ENCODE results near the gene EIF4EBP2. TPM values are rescaled to one million over a fixed set of nuclear protein-coding genes. Genes with fewer than 3 reads are reported as not detected.

The EIF4EBP2 gene
- total and polyA plus RNA-seq, 5 experiments from 2014 or later: 44.8 to 62.4 (median 47.7) TPM

GRCh38 chr10:70476249-70477035 is 72.5 kb downstream of the EIF4EBP2 start:
- Mint-ChIP-seq H3K4me3 (peak overlapping the region in 7 of 10 donors; percentile 58 to 86 (median 84)), H3K4me1 (peaks cover 27 to 52% (median 46%) of the 10 kb centered on the region in 4 donors), H3K27ac (peak overlapping the region in 3 of 10 donors; percentile 9 to 76 (median 46)), H3K36me3 (no peaks in the 10 kb centered on the region), H3K27me3 (peaks cover 0 to 2% (median 0%) of the 10 kb centered on the region in 5 donors), H3K9me3 (no peaks in the 10 kb centered on the region)
- POLR2A ChIA-PET: interaction anchor here (1.4 kb wide), 1 partner anchor 20 kb away, joined by 4 read pairs; no protein-coding TSS in a partner anchor
- ATAC-seq: no peak
- peak in 2 of 10 donors; percentile 8 to 59 for DNase-seq

GRCh38 chr10:70477661-70478162 is 73.8 kb downstream of the EIF4EBP2 start:
- H3K4me1 Mint-ChIP-seq: peaks cover 30 to 60% (median 52%) of the 10 kb centered on the region in 4 donors
- H3K9me3 Mint-ChIP-seq: no peaks in the 10 kb centered on the region
- POLR2A ChIA-PET: interaction anchor here (0.7 to 1.4 kb wide), 3 partner anchors 18 to 74 kb away, joined by 3 to 4 read pairs (median 3); partner anchors contain the start of gene EIF4EBP2
- DNase-seq: peak; percentile 65 to 91 (median 79)
- H3K4me3 Mint-ChIP-seq: peak overlapping the region; percentile 72 to 90 (median 82)
- H3K27me3 Mint-ChIP-seq: peaks cover 0 to 2% (median 0%) of the 10 kb centered on the region in 5 donors
- ATAC-seq: peak; percentile 78 to 85
- H3K27ac Mint-ChIP-seq: peak overlapping the region in 9 of 10 donors; percentile 48 to 94 (median 71)
- no peaks in the 10 kb centered on the region for H3K36me3 Mint-ChIP-seq

Other genes with a start within 250 kb of the EIF4EBP2 start
- 10 to 100 TPM; 91.7 to 94.7 TPM for gene SAR1A, start 233.6 kb upstream of the EIF4EBP2 start, total RNA-seq
- gene SAR1A, start 233.6 kb upstream of the EIF4EBP2 start, polyA plus RNA-seq: 10 to 100 TPM; 18.7 to 37.3 (median 21.5) TPM
- 10 to 100 TPM; 51.0 to 57.4 TPM for gene PPA1, start 170.7 kb upstream of the EIF4EBP2 start, total RNA-seq
- 100 to 1,000 TPM; 137 to 222 (median 154) TPM for gene PPA1, start 170.7 kb upstream of the EIF4EBP2 start, polyA plus RNA-seq
- gene NPFFR1, start 120.1 kb upstream of the EIF4EBP2 start, total RNA-seq: not detected
- not detected for gene NPFFR1, start 120.1 kb upstream of the EIF4EBP2 start, polyA plus RNA-seq
- gene LRRC20, start 21.5 kb upstream of the EIF4EBP2 start, total RNA-seq: 1 to 10 TPM; 1.3 to 1.5 TPM
- gene LRRC20, start 21.5 kb upstream of the EIF4EBP2 start, polyA plus RNA-seq: 1 to 10 TPM; 1.8 to 2.2 (median 2.1) TPM
- gene NODAL, start 37.5 kb downstream of the EIF4EBP2 start, total RNA-seq: not detected
- not detected for gene NODAL, start 37.5 kb downstream of the EIF4EBP2 start, polyA plus RNA-seq
- gene PALD1, start 74.6 kb downstream of the EIF4EBP2 start, total RNA-seq: not detected
- gene PALD1, start 74.6 kb downstream of the EIF4EBP2 start, polyA plus RNA-seq: under 1 TPM in 1 of 3 donors, not detected in 2; 0.27 TPM
- gene PRF1, start 198.6 kb downstream of the EIF4EBP2 start, total RNA-seq: 10 to 100 TPM; 14.7 to 16.8 TPM
- 100 to 1,000 TPM in 1 of 3 donors, 10 to 100 TPM in 2; 58.3 to 435 (median 84.3) TPM for gene PRF1, start 198.6 kb downstream of the EIF4EBP2 start, polyA plus RNA-seq